GM12872 (cell line): ENCODE results near the gene CANX.

Experiments used
- TF ChIP-seq, protein P1 (sequence below): IDR thresholded peaks from 3 replicates; pipeline ENCODE4 v1.5.1; 2011; ENCODE audit warnings: low read depth, mild to moderate bottlenecking, low read length, moderate library complexity; ENCODE audit not compliant: insufficient read depth

Gene CANX

GRCh38 chr5:179776411-179776938 lies 77.7 kb downstream of the CANX start:
- TF ChIP-seq, protein P1, sequence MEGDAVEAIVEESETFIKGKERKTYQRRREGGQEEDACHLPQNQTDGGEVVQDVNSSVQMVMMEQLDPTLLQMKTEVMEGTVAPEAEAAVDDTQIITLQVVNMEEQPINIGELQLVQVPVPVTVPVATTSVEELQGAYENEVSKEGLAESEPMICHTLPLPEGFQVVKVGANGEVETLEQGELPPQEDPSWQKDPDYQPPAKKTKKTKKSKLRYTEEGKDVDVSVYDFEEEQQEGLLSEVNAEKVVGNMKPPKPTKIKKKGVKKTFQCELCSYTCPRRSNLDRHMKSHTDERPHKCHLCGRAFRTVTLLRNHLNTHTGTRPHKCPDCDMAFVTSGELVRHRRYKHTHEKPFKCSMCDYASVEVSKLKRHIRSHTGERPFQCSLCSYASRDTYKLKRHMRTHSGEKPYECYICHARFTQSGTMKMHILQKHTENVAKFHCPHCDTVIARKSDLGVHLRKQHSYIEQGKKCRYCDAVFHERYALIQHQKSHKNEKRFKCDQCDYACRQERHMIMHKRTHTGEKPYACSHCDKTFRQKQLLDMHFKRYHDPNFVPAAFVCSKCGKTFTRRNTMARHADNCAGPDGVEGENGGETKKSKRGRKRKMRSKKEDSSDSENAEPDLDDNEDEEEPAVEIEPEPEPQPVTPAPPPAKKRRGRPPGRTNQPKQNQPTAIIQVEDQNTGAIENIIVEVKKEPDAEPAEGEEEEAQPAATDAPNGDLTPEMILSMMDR: no peak

DNA sequence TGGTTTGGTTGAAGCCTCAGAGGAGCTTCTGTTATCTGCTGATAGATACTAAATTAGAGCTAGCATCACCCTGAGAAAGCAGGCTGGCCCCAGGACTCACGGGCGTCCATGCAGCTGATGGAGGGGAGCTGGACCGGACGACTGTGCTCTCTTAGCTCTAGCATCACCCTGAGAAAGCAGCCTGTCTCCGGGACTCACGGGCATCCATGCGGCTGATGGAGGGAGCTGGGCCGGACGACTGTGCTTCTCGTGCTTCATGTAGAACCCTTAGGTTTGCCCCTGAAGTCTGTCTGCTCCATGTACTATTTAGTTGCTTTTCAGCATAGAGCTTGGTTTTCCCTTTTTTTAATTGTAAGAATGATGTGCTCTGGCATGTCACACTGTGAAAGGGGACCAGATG lies 78.7 kb downstream of the CANX start:
- TF ChIP-seq, protein P1: no peak

DNA sequence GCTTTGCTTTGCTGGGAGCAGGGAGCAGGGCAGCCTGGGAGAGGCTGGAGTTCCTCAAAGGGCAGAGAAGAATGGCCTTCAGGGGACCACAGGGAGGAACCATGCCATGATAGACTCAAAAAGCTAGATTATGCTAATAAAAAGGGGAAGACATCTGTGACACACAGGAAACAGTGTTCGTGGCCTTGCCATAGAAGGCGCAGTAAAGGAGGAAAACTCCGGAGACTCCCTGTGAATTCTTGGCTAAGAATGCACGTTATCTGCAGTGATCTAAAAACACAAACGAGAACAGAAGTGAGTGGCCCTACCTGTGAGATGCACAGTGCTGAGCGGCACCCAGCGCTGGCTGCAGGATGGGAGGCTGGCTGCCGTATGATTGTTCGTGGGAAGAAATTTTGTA lies 79.1 kb downstream of the CANX start:
- TF ChIP-seq, protein P1: no peak

- TF ChIP-seq, protein P1: no peak
These were observed 79.8 kb downstream of the CANX start for GRCh38 chr5:179778591-179778990.

- TF ChIP-seq, protein P1: no peak
These were observed 81.1 kb downstream of the CANX start for GRCh38 chr5:179779826-179780225.

DNA sequence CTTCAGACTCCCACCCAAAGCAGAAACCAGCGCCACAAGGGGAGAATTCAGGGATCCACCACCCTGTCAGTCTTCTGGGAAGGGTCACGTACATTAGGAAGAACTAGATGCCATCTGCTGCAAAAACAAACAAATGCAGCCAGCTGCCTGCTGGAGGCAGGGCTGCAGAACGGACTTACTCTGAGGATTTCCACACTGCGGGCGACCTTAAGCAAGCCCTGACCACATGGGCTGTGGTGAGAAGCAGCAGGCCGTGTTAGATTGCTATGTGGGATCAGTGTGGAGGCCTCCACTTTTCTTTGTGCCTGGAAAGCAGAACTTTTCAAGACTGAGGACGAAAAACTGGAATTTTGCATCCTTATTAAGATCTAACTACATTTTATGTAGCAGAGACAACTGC lies 81.6 kb downstream of the CANX start:
- TF ChIP-seq, protein P1: no peak
